Measurements from ENCODE around the gene MEX3A. TPM values are rescaled to one million over a fixed set of nuclear protein-coding genes. Genes with fewer than 3 reads are reported as not detected.

MEX3A gene
- total RNA-seq, 5 donors from 2014 or later (not counting 1 experiment from before 2014, with no cell fraction given): 0.03 to 0.58 (median 0.20) TPM

DNA sequence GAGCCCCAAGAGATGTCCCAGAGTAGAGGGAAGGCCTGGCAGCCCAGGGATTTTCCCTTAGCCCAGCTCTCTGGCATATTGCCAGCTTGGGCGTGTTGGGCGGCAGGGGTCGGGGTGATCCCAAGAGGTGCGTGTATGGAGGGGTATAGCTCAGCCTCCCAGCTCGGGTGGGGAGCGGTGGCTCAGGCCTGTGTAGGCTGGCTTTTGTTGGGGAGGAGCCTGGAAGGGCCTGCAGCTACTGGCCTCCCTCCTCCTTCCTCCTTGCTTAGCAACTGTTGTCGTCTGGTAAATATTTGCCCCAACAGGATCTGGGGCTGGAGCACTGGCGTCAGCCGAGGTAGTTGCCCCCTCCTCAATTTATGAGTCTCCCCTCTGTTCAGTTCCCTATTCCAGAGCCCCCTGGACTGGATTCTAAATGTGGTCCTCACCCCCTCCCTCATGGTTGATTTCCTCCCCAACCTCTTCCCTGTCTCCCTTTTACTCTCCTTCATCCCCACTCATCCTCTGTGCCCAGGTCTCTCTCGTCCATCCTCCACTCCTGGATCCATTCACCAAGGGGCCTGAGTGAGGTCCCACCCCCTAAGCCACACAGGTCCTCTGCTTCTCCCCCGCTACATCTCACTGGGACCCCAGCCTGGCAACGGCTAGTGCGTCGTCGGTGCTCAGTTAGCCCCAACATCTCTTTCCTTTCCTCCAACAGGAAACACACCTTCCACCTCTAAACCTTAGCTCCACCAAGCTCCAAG is 22.0 kb upstream of the MEX3A start:
- Mint-ChIP-seq H3K9me3 (no peaks in the 10 kb centered on the region), H3K36me3 (no peaks in the 10 kb centered on the region), H3K27me3 (no peaks in the 10 kb centered on the region), H3K4me1 (peaks cover 50 to 70% (median 56%) of the 10 kb centered on the region in 3 donors), H3K27ac (peak overlapping the region; percentile 75 to 76), H3K4me3 (peak overlapping the region in 1 of 3 donors; percentile 80)
- Histone ChIP-seq H3K36me3 (ENCODE audit: control insufficient read depth in 2 of 2, extremely low read depth in 1 of 2, insufficient read depth in 1 of 2, low read length in 1 of 2) (no peaks in the 10 kb centered on the region), H3K4me1 (ENCODE audit: control insufficient read depth in 1 of 2, extremely low read depth in 1 of 2, insufficient read depth in 2 of 2, low read length in 2 of 2) (peaks cover 14 to 45% of the 10 kb centered on the region in 2 experiments), H3K9me3 (no peaks in the 10 kb centered on the region), H3K27me3 (replicated peaks in 1 of 2; ENCODE audit: control insufficient read depth in 2 of 2, extremely low read depth in 1 of 2, insufficient read depth in 2 of 2, low read length in 1 of 2) (no peaks in the 10 kb centered on the region), H3K27ac (ENCODE audit: low read length) (peak overlapping the region; percentile 99), H3K4me3 (ENCODE audit: control insufficient read depth in 1 of 2, extremely low read depth in 1 of 2, low read length in 1 of 2) (no peak overlapping the region)
- POLR2A ChIA-PET: interaction anchor here (0.5 to 1.3 kb wide), 3 partner anchors 10 to 25 kb away, joined by 3 to 7 read pairs (median 4); partner anchors contain the start of gene LMNA (in 1 of the 2)
- ATAC-seq (replicated peaks in 1 of 4) (peak in 2 of 4 experiments; percentile 19 to 25), DNase-seq (peak in 27 of 35 experiments; percentile 18 to 79 (median 51))
- WGBS (ENCODE audit: insufficient coverage): 60% methylated on average over 5 of the region's 15 CpGs
- CTCF ChIA-PET: interaction anchor here (0.9 kb wide), 4 partner anchors 23 to 26 kb away, joined by 3 to 12 read pairs (median 4); no protein-coding TSS in a partner anchor

DNA sequence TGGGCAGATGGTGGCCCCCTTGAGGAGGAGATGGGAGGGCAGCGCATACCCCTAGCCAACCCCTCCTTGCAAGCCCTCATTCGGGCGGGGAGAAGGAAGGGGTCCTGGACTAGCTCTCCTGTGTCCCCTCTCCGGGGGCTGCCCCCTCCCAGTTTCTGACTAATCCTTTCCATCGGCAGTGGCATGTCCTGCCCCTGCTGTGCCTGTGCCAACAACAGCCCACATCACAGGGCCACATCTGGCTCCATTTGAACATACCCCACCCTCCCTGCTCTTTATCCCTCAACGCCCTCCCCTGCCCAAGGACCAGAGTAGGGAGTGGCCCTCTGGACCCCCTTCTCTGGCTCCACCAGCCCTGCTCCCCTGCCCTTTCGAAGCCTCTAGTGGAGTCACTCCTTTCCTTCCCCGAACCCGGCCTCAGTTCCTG is 21.3 kb upstream of the MEX3A start:
- Histone ChIP-seq H3K27me3 (replicated peaks in 1 of 2; ENCODE audit: control insufficient read depth in 2 of 2, extremely low read depth in 1 of 2, insufficient read depth in 2 of 2, low read length in 1 of 2) (no peaks in the 10 kb centered on the region), H3K27ac (ENCODE audit: low read length) (peak overlapping the region; percentile 99), H3K36me3 (ENCODE audit: control insufficient read depth in 2 of 2, extremely low read depth in 1 of 2, insufficient read depth in 1 of 2, low read length in 1 of 2) (no peaks in the 10 kb centered on the region), H3K4me1 (ENCODE audit: control insufficient read depth in 1 of 2, extremely low read depth in 1 of 2, insufficient read depth in 2 of 2, low read length in 2 of 2) (peaks cover 14 to 45% of the 10 kb centered on the region in 2 experiments), H3K9me3 (no peaks in the 10 kb centered on the region), H3K4me3 (ENCODE audit: control insufficient read depth in 1 of 2, extremely low read depth in 1 of 2, low read length in 1 of 2) (no peak overlapping the region)
- H3K27me3 Mint-ChIP-seq: no peaks in the 10 kb centered on the region
- ChIA-PET POLR2A (interaction anchor here (0.6 to 1.3 kb wide), 2 partner anchors 11 kb away, joined by 4 to 7 read pairs; partner anchors contain the start of gene LMNA (in 1 of the 2)), CTCF (interaction anchor here in 1 of 2 donors (0.9 kb wide), 2 partner anchors 23 to 26 kb away, joined by 3 to 12 read pairs; no protein-coding TSS in a partner anchor)
- H3K36me3 Mint-ChIP-seq: no peaks in the 10 kb centered on the region
- peak in 2 of 35 experiments; percentile 54 for DNase-seq
- peak overlapping the region in 1 of 3 donors; percentile 80 for H3K4me3 Mint-ChIP-seq
- peaks cover 50 to 72% (median 56%) of the 10 kb centered on the region in 3 donors for H3K4me1 Mint-ChIP-seq
- WGBS (ENCODE audit: insufficient coverage): 61% methylated on average over 4 of the region's 9 CpGs
- peak overlapping the region in 1 of 2 donors; percentile 75 for H3K27ac Mint-ChIP-seq
- H3K9me3 Mint-ChIP-seq: no peaks in the 10 kb centered on the region
- no peak for ATAC-seq (replicated peaks in 1 of 4)

DNA sequence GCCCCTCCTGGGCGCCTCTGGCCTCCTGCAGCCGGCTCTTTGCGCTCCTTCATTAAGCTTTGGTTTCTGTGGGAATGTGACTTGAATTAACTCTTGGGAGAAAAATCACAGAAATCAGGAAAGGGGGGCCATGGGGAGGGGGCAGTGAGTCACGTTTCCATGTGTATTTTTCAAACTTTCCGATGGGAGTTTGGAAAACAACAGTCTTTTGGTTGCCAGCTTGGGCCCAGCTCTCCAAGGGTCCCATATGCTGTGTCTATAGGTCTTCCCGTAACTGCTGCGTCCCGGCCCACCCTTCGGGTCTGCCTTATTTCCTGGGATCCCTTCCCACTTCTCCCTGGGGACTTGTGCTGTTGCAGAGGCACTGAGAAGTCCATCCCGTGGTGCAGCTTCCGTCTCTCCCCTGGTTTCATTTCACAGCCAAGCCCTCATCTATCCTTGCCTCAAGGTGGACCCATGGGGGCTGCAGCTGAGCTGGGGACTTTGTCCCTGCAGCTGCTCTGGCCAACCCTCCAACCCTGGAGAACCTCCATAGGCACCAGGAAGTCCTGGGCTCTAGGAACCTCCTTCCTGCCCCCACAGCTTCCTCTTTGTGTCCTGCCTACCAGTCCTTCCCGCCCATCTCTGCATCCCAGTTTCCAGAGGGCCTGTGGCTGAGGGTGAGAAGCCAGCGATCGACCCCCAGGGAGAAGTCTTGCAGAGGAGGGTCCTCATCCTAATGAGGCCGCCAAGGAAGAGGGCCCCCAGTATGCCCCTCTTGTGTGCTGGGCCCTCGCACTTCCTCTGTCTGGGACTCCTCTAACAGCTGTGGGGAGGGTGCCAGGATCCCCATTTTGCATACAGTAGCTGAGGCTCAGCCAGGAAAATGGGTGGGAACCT is 20.6 kb upstream of the MEX3A start:
- H3K36me3 ChIP-seq (ENCODE audit: control insufficient read depth in 2 of 2, extremely low read depth in 1 of 2, insufficient read depth in 1 of 2, low read length in 1 of 2): no peaks in the 10 kb centered on the region
- H3K4me1 ChIP-seq (ENCODE audit: control insufficient read depth in 1 of 2, extremely low read depth in 1 of 2, insufficient read depth in 2 of 2, low read length in 2 of 2): peaks cover 14 to 47% of the 10 kb centered on the region in 2 experiments
- no peak for ATAC-seq (replicated peaks in 1 of 4)
- H3K27me3 ChIP-seq (replicated peaks in 1 of 2; ENCODE audit: control insufficient read depth in 2 of 2, extremely low read depth in 1 of 2, insufficient read depth in 2 of 2, low read length in 1 of 2): no peaks in the 10 kb centered on the region
- 92% methylated on average over 13 of the region's 16 CpGs for WGBS (ENCODE audit: insufficient coverage)
- Mint-ChIP-seq H3K36me3 (no peaks in the 10 kb centered on the region), H3K4me3 (peak overlapping the region in 1 of 3 donors; percentile 80), H3K27me3 (no peaks in the 10 kb centered on the region), H3K4me1 (peaks cover 50 to 74% (median 63%) of the 10 kb centered on the region in 3 donors), H3K27ac (peak overlapping the region in 1 of 2 donors; percentile 4), H3K9me3 (no peaks in the 10 kb centered on the region)
- CTCF ChIA-PET: interaction anchor here in 1 of 2 donors (0.7 kb wide), 1 partner anchor 29 kb away, joined by 3 read pairs; no protein-coding TSS in a partner anchor
- H3K4me3 ChIP-seq (ENCODE audit: control insufficient read depth in 1 of 2, extremely low read depth in 1 of 2, low read length in 1 of 2): no peak overlapping the region
- DNase-seq: no peak
- H3K27ac ChIP-seq (ENCODE audit: low read length): no peak overlapping the region
- H3K9me3 ChIP-seq: no peaks in the 10 kb centered on the region
- POLR2A ChIA-PET: interaction anchor here in 1 of 2 donors (0.9 to 1.3 kb wide), 2 partner anchors 12 to 21 kb away, joined by 3 to 7 read pairs; partner anchors contain the start of gene LMNA

DNA sequence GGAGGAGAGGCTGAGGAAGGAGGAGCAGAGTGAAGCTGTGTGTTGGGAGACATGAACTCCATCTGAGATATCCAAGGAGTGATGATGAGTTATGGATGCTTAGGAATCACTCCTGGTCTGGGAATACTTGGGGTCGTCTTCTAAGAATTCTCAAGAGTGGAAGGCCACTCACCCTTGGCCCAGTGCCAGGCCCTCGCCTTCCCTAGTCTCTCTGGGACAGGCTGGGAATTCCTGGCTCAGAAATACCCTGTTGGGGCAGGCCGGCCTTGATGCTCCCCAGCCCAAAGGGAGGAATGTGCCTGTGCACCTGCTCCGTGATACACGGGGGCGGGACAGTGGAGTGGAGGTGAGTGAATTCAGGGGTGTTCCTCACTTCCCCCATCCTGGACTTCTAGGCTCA is 19.6 kb upstream of the MEX3A start:
- ATAC-seq (replicated peaks in 1 of 4) (no peak), DNase-seq (no peak)
- H3K4me3 ChIP-seq (ENCODE audit: control insufficient read depth in 1 of 2, extremely low read depth in 1 of 2, low read length in 1 of 2): no peak overlapping the region
- ChIA-PET POLR2A (interaction anchor here in 1 of 2 donors (0.6 to 0.9 kb wide), 2 partner anchors 22 to 112 kb away, joined by 3 read pairs; no protein-coding TSS in a partner anchor), CTCF (no interaction called here)
- H3K4me1 ChIP-seq (ENCODE audit: control insufficient read depth in 1 of 2, extremely low read depth in 1 of 2, insufficient read depth in 2 of 2, low read length in 2 of 2): peaks cover 14 to 51% of the 10 kb centered on the region in 2 experiments
- H3K4me1 Mint-ChIP-seq: peaks cover 58 to 74% (median 67%) of the 10 kb centered on the region in 3 donors
- no peak overlapping the region for H3K27ac ChIP-seq (ENCODE audit: low read length)
- 86% methylated on average over 1 of the region's 6 CpGs for WGBS (ENCODE audit: insufficient coverage)
- H3K36me3 ChIP-seq (ENCODE audit: control insufficient read depth in 2 of 2, extremely low read depth in 1 of 2, insufficient read depth in 1 of 2, low read length in 1 of 2): no peaks in the 10 kb centered on the region
- H3K27me3 Mint-ChIP-seq: no peaks in the 10 kb centered on the region
- no peak overlapping the region for H3K4me3 Mint-ChIP-seq
- H3K36me3 Mint-ChIP-seq: no peaks in the 10 kb centered on the region
- H3K9me3 Mint-ChIP-seq: no peaks in the 10 kb centered on the region
- no peaks in the 10 kb centered on the region for H3K9me3 ChIP-seq
- no peaks in the 10 kb centered on the region for H3K27me3 ChIP-seq (replicated peaks in 1 of 2; ENCODE audit: control insufficient read depth in 2 of 2, extremely low read depth in 1 of 2, insufficient read depth in 2 of 2, low read length in 1 of 2)
- no peak overlapping the region for H3K27ac Mint-ChIP-seq

DNA sequence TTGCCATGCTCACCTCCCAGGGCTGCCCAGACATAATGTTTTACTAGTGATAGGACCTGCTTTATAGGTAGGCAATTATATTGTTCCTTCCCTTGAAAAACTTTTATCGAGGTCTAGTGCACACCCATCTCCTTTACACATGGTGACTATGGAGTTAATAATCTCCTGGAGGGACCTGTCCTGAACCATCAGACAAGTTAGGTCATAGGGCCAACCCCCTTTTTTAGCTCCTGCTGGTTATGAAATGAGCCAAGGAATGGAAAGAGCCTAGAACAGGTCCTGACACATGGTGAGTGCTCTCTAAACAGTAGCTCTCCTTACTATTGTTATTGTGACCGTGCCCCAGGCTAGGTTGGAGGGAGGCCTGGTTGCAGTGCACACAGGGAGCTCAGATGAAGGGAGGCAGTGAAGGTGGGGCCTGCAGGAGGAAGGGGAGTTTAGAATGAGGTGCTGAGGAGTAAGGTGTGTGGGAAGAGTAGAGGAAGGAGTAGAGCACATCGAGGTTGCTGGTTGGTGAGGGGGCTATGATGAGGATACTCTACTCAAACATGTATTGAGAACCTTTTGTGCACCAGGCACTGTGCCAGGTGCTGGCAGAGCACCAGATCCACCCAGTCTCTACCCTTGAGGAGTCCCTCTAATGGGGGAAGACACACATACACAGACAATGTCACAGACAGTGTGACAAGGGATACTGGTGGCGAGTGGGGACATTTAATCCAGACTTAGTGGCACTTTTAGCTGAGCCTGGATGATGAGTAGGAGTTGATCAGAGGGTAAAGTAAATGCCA is 18.1 kb upstream of the MEX3A start:
- ATAC-seq (replicated peaks in 1 of 4) (no peak), DNase-seq (no peak)
- Histone ChIP-seq H3K9me3 (no peaks in the 10 kb centered on the region), H3K36me3 (ENCODE audit: control insufficient read depth in 2 of 2, extremely low read depth in 1 of 2, insufficient read depth in 1 of 2, low read length in 1 of 2) (no peaks in the 10 kb centered on the region), H3K4me3 (ENCODE audit: control insufficient read depth in 1 of 2, extremely low read depth in 1 of 2, low read length in 1 of 2) (no peak overlapping the region), H3K4me1 (ENCODE audit: control insufficient read depth in 1 of 2, extremely low read depth in 1 of 2, insufficient read depth in 2 of 2, low read length in 2 of 2) (peaks cover 22 to 53% of the 10 kb centered on the region in 2 experiments), H3K27me3 (replicated peaks in 1 of 2; ENCODE audit: control insufficient read depth in 2 of 2, extremely low read depth in 1 of 2, insufficient read depth in 2 of 2, low read length in 1 of 2) (no peaks in the 10 kb centered on the region), H3K27ac (ENCODE audit: low read length) (no peak overlapping the region)
- Mint-ChIP-seq H3K27me3 (no peaks in the 10 kb centered on the region), H3K4me3 (no peak overlapping the region), H3K9me3 (no peaks in the 10 kb centered on the region), H3K36me3 (no peaks in the 10 kb centered on the region), H3K27ac (peak overlapping the region in 1 of 2 donors; percentile 50), H3K4me1 (peaks cover 56 to 73% (median 67%) of the 10 kb centered on the region in 3 donors)
- WGBS (ENCODE audit: insufficient coverage): no CpG with 5 or more reads among the region's 4 CpGs
- POLR2A ChIA-PET: interaction anchor here (0.5 to 1.5 kb wide), 4 partner anchors 11 to 42 kb away, joined by 3 to 5 read pairs (median 3); no protein-coding TSS in a partner anchor
- CTCF ChIA-PET: interaction anchor here (0.8 to 1.5 kb wide), 3 partner anchors 22 to 28 kb away, joined by 3 to 6 read pairs (median 3); no protein-coding TSS in a partner anchor

Measured in T-cell (primary cell).